Measurements from ENCODE around the gene MAGI1.

GRCh38 chr3:65352951-65353350 is 685.8 kb downstream of the MAGI1 start:
- TF ChIP-seq CTCF (IDR thresholded peaks at IDR 0.05; ENCODE audit: insufficient read depth, low read length, poor library complexity, severe bottlenecking) (no peak), EZH2phosphoT487 (conservative IDR thresholded peaks at IDR 0.05; ENCODE audit: low read length) (no peak)
